ENCODE measurements around the gene SULT6B1.
"Not testable (repeated sequence)": the region's sequence is repeated elsewhere in the genome, so short reads cannot be mapped to it uniquely, and the experiment has no call there.

SULT6B1 gene

GRCh38 chr2:37205689-37206341 lies 17.3 kb upstream of the SULT6B1 start:
- H3K4me3 ChIP-seq (ENCODE audit: low read length): no peak overlapping the region
- no peak for TF ChIP-seq ZNF274 (IDR thresholded peaks at IDR 0.05; ENCODE audit: low read depth, low read length)

GRCh38 chr2:37205071-37205661 lies 16.7 kb upstream of the SULT6B1 start:
- not testable (repeated sequence) for H3K4me3 ChIP-seq (ENCODE audit: low read length)

GRCh38 chr2:37203708-37204107 lies 15.2 kb upstream of the SULT6B1 start:
- H3K4me3 ChIP-seq (ENCODE audit: low read length): no peak overlapping the region
- no peak for TF ChIP-seq ZNF274 (IDR thresholded peaks at IDR 0.05; ENCODE audit: low read depth, low read length)

GRCh38 chr2:37201766-37202165 lies 13.3 kb upstream of the SULT6B1 start:
- H3K4me3 ChIP-seq (ENCODE audit: low read length): no peak overlapping the region
- TF ChIP-seq ZNF274 (IDR thresholded peaks at IDR 0.05; ENCODE audit: low read depth, low read length): no peak

- TF ChIP-seq ZNF274 (IDR thresholded peaks at IDR 0.05; ENCODE audit: low read depth, low read length): no peak
Observed at GRCh38 chr2:37201208-37201607, 12.7 kb upstream of the SULT6B1 start.

GRCh38 chr2:37198681-37199065 lies 10.2 kb upstream of the SULT6B1 start:
- no peak overlapping the region for H3K4me3 ChIP-seq (ENCODE audit: low read length)
- TF ChIP-seq ZNF274 (IDR thresholded peaks at IDR 0.05; ENCODE audit: low read depth, low read length): no peak

More at GRCh38 chr2:37201208-37201607, 12.7 kb upstream of the SULT6B1 start:
- no peak overlapping the region for H3K4me3 ChIP-seq (ENCODE audit: low read length)

GRCh38 chr2:37196320-37197195 lies 8.1 kb upstream of the SULT6B1 start, which contains the start of gene CEBPZOS:
Gene CEBPZOS (plus strand): TSS chr2:37196496. CDS start chr2:37199705, 3,209 bp downstream.
- TF ChIP-seq ZNF274 (IDR thresholded peaks at IDR 0.05; ENCODE audit: low read depth, low read length): no peak

GRCh38 chr2:37195862-37196319 lies 7.4 kb upstream of the SULT6B1 start:
- H3K4me3 ChIP-seq (ENCODE audit: low read length): peak overlapping the region; percentile 74

More at GRCh38 chr2:37196320-37197195, 8.1 kb upstream of the SULT6B1 start, which contains the start of gene CEBPZOS:
- H3K4me3 ChIP-seq (ENCODE audit: low read length): peak within 1 kb of the TSS; percentile 74

GRCh38 chr2:37192551-37192950 lies 4.1 kb upstream of the SULT6B1 start:
- TF ChIP-seq ZNF274 (IDR thresholded peaks at IDR 0.05; ENCODE audit: low read depth, low read length): no peak
- H3K4me3 ChIP-seq (ENCODE audit: low read length): no peak overlapping the region

- no peak overlapping the region for H3K4me3 ChIP-seq (ENCODE audit: low read length)
- TF ChIP-seq ZNF274 (IDR thresholded peaks at IDR 0.05; ENCODE audit: low read depth, low read length): no peak
Observed at GRCh38 chr2:37191747-37192146, 3.3 kb upstream of the SULT6B1 start.

GRCh38 chr2:37191253-37191652 lies 2.8 kb upstream of the SULT6B1 start:
- H3K4me3 ChIP-seq (ENCODE audit: low read length): no peak overlapping the region
- TF ChIP-seq ZNF274 (IDR thresholded peaks at IDR 0.05; ENCODE audit: low read depth, low read length): no peak

- TF ChIP-seq ZNF274 (IDR thresholded peaks at IDR 0.05; ENCODE audit: low read depth, low read length): no peak
- H3K4me3 ChIP-seq (ENCODE audit: low read length): no peak overlapping the region
Observed at GRCh38 chr2:37190290-37190689, 1.8 kb upstream of the SULT6B1 start.

- no peak overlapping the region for H3K4me3 ChIP-seq (ENCODE audit: low read length)
- TF ChIP-seq ZNF274 (IDR thresholded peaks at IDR 0.05; ENCODE audit: low read depth, low read length): no peak
Observed at GRCh38 chr2:37189452-37190153, 1.1 kb upstream of the SULT6B1 start.
